RCC 7860 (cell line): ENCODE data around the gene RAB11FIP3.
A peak's percentile ranks its signal among the peaks of the same experiment; 100 is the strongest.

ENCODE experiments used
- DNase-seq: peaks from one replicate; pipeline ENCODE4 v3.0.0-alpha.2; 2015; ENCODE audit warnings: low spot score
- FAIRE-seq: peaks from 2 replicates; lab custom pipeline; 2012; peaks lifted over from hg19 to GRCh38; lab: Jason Lieb, UNC

The RAB11FIP3 gene

GRCh38 chr16:391885-392335, 33.5 kb upstream of the RAB11FIP3 start:
- DNase-seq (peak; percentile 95), FAIRE-seq (peak; percentile 40)

DNA sequence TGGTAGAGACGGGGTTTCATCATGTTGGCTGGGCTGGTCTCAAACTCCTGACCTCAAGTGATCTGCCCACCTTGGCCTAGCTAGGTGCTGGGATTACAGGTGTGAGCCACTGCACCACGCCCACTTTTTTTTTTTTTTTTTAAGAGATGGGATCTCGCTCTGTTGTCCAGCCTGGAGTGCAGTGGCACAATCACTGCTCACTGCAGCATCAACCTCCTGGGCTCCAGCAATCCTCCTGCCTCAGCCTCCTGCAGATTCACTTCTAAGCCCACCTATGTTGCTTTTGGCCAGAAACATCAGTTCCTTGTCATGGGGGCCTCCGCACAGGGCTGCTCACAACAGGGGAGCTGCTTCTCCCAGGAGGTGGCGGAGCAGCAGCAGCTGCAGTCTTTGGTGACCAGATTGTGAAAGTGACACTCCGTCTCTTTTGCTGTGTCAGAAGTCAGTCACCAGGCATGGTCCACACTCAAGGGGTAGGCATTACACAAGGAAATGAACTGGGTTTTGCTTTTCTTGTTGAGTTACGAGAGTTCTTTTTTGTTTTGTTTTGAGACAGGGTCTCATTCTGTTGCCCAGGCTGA, 32.9 kb upstream of the RAB11FIP3 start:
- FAIRE-seq (no peak), DNase-seq (no peak)

GRCh38 chr16:396199-396598, 29.2 kb upstream of the RAB11FIP3 start:
- FAIRE-seq = no peak
- DNase-seq = no peak

GRCh38 chr16:396605-397004, 28.8 kb upstream of the RAB11FIP3 start:
- DNase-seq (no peak), FAIRE-seq (no peak)

DNA sequence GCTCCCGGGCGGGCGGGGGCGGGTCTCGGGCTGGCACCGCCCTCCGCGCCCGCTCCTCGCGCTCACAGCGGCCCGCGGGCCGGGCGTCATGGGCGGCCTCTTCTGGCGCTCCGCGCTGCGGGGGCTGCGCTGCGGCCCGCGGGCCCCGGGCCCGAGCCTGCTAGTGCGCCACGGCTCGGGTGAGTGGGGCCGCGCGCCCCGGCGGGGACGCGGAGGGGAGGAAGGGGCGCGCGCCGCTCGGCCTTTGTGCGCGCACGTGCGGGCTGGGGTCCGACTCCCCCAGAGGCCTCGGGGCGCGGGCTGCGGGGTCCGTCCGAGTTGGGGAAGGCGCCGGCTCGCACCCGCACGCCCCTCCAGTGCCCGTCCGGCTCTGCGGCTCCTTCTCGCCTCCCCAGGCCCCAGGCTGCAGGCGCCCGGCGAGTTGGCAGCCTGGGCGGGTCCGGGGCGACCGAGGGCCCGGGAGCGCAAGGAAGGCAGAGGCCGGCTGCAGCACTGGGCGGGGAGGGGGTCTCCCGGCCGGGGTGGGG, 28.3 kb upstream of the RAB11FIP3 start, which contains the start of gene NME4:
Gene NME4 (plus strand): TSS at position 65 of the 527 bp plus-strand sequence. CDS start 24 bp downstream, at position 89.
- DNase-seq = no peak
- FAIRE-seq = no peak

GRCh38 chr16:397736-398332, 27.6 kb upstream of the RAB11FIP3 start:
- FAIRE-seq = no peak
- DNase-seq = no peak

DNA sequence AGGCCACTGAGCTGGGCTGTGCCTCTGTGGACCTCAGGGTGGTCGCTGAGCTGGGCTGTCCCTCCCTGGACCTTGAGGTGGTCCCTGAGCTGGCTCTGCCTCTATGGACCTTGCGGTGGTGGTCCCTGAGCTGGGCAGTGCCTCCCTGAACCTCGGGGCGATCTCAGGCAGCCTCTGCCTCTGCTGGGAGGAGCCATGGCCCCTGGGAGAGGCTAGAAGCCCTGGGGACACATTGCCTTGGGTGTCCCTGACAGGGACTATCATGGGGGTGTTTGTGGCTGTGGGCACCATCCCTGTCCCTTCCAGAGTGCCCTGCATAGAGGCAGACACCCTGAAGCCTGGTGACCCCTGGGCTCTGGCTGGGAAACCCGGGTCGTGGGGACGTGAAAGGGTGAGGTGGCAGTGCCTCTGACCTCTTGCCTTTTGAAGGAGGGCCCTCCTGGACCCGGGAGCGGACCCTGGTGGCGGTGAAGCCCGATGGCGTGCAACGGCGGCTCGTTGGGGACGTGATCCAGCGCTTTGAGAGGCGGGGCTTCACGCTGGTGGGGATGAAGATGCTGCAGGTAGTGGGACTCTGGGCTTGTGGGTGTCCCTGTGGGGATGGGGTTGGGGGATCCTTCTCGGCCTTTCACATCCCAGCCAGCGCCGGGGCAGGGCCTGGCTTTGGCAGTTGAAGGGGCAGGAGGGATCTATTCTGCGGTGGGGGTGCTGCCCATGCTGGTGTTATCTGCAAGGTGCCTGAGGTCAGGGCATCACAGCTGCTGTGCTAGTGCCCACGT, 26.7 kb upstream of the RAB11FIP3 start:
- FAIRE-seq = no peak
- DNase-seq = no peak

GRCh38 chr16:399340-400019, 26.0 kb upstream of the RAB11FIP3 start:
- DNase-seq (no peak), FAIRE-seq (no peak)

- no peak for FAIRE-seq
Measured at GRCh38 chr16:400061-400591, 25.3 kb upstream of the RAB11FIP3 start.

DNA sequence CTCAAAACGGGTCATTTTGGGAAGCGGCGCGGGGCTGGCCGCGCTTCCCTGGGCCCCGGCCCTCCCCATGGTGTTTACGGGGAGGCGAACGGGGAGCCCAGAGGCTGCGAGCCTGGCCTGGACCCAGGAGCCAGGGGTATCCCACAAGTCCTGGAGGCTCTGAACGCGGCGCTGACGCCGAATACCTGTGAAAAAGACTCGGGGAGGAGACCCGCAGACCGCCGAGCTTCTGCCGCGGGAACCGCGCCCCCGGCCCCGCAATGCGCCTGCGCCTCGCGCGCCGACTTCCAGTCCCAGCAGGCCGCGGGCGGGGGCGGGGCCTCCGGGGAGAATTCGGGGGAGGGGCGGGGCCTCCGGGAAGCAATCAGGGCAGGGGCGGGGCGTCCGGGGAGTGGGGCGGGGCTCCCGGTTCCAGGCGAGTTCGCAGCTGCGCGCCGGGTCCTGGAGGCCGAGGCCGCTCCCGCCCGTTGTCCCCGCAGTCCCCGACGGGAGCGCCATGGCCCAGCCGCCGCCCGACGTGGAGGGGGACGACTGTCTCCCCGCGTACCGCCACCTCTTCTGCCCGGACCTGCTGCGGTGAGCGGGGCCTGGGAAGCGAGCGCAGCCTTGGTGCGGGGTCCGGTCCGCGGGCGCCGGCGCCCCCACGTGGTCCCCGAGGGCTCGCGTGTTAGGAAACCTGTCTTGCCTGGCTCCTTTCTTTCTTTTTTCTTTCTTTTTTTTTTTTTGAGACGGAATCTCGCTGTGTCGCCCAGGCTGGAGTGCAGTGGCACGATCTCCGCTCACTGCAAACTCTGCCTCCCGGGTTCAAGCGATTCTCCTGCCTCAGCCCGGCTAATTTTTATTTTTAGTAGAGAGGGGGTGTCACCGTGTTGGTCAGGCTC, 23.7 kb upstream of the RAB11FIP3 start, which contains the start of gene DECR2:
Gene DECR2 (plus strand): TSS at position 418 of the 881 bp plus-strand sequence. CDS start 79 bp downstream, at position 497.
- DNase-seq (peak; percentile 63), FAIRE-seq (no peak)

More at GRCh38 chr16:400061-400591, 25.3 kb upstream of the RAB11FIP3 start:
- no peak for DNase-seq

DNA sequence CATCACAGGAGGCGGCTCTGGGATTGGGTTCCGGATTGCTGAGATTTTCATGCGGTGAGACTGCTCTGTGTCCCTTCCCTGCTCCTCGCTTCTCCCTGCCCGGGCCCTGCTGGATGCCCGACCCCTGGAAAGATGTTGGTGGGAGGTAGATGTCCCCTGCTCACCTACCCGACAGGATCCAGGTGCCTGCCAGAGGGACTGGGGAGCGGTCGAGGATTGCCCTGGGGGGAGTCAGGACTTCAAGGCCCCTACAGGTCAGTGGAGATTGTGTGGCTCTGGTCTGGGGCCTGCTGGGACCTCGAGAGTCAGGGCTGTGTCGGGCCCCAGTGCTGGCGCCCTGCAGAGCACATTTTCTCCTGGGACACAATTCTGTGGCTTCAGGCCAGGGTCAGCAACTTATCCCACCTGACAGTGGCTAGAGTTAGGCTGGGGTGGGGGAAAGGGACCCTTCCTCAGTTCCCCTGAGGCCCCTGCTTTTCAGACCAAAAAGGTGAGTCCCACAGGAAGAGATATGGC, 20.4 kb upstream of the RAB11FIP3 start:
- FAIRE-seq = no peak
- DNase-seq = no peak

GRCh38 chr16:405548-406506, 19.6 kb upstream of the RAB11FIP3 start:
- FAIRE-seq = no peak

DNA sequence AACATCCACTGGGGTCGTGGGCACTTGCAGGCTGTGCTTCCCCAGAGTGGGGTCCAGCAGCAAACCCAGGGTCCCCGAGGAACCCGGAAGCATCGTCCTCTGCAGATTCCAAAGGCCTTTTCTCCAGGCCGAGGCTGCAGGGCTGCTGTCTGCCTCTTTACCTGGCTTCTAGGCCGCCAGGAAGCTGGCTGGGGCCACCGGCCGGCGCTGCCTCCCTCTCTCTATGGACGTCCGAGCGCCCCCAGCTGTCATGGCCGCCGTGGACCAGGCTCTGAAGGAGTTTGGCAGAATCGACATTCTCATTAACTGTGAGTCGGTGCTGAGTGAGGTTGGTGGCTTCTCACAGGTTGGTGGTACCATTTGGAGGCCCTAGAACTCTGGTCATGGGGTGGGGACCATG, 18.2 kb upstream of the RAB11FIP3 start:
- DNase-seq (no peak), FAIRE-seq (no peak)

More at GRCh38 chr16:405548-406506, 19.6 kb upstream of the RAB11FIP3 start:
- DNase-seq = no peak

- DNase-seq (no peak), FAIRE-seq (no peak)
Measured at GRCh38 chr16:410516-411178, 14.8 kb upstream of the RAB11FIP3 start.

DNA sequence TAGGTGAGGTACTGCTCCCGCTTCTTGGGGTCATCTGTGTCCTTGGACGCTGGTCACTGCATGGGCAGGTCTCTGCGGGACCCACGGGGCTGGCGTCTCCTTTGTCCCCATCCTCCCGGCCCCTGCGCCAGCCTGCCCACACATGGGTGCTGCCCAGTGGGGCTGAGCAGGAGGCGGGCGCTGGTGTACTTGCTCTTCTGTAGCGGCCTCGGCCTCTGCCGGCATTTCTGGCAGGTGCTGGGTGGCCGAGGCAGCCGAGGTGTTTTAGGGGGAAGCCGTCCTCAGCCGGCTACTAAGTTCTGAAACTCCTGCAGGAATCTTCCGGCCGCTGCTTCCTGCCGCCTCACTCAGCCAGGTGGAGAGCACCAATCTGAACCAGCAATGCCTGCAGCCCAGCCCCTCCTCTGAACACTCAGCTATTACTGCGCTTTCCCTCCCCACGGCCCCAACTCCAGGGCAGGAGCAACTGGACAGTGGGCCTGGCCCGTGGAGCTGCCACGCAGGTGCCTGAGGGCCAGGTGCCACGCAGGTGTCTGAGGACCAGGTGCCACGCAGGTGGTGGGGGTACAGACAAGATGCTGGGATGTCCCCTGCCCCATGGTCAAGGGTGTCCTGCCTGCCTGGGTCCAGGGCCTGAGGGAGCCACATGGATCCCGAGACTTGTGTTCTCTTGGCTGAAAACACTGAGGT, 13.7 kb upstream of the RAB11FIP3 start:
- FAIRE-seq (no peak), DNase-seq (no peak)

GRCh38 chr16:414395-415169, 10.9 kb upstream of the RAB11FIP3 start:
- DNase-seq = no peak
- FAIRE-seq = no peak
